Smooth muscle cell (in vitro differentiated cells): ENCODE measurements around the gene C20orf96. TPM values are rescaled to one million over a fixed set of nuclear protein-coding genes. Genes with fewer than 3 reads are reported as not detected.
A peak's percentile ranks its signal among the peaks of the same experiment; 100 is the strongest.

Source experiments
- DNase-seq: peaks from one replicate; lab custom pipeline; 2025; ENCODE audit not compliant: unreplicated experiment; lab: John Stamatoyannopoulos, UW
- H2AFZ ChIP-seq: fragments of 200-600 bp; sonication (generic); 2 replicates; pipeline ENCODE4 v1.6.0; 2016; ENCODE audit warnings: antibody characterized with exemption, low read depth, mild to moderate bottlenecking
- H3F3A ChIP-seq: fragments of 200-600 bp; sonication (generic); 2 replicates; pipeline ENCODE4 v1.6.0; 2017; ENCODE audit warnings: antibody characterized with exemption, low read depth
- H3K27ac ChIP-seq: fragments of 200-600 bp; sonication (generic); 2 replicates; pipeline ENCODE4 v1.5.1; 2016; ENCODE audit warnings: low read depth, mild to moderate bottlenecking
- H3K27me3 ChIP-seq: fragments of 200-600 bp; sonication (generic); 2 replicates; pipeline ENCODE4 v1.6.1; 2016; ENCODE audit warnings: low read depth, mild to moderate bottlenecking
- H3K36me3 ChIP-seq: fragments of 200-600 bp; sonication (generic); 2 replicates; pipeline ENCODE4 v1.5.1; 2016; ENCODE audit warnings: low read depth
- H3K4me1 ChIP-seq: fragments of 200-600 bp; sonication (generic); 2 replicates; pipeline ENCODE4 v1.5.1; 2016; ENCODE audit warnings: low read depth
- H3K4me2 ChIP-seq: fragments of 200-600 bp; sonication (generic); 2 replicates; pipeline ENCODE4 v1.6.0; 2016; ENCODE audit warnings: mild to moderate bottlenecking
- H3K4me3 ChIP-seq: fragments of 200-600 bp; sonication (generic); 2 replicates; pipeline ENCODE4 v1.5.1; 2016; ENCODE audit warnings: mild to moderate bottlenecking
- H3K79me2 ChIP-seq: fragments of 200-600 bp; sonication (generic); 2 replicates; pipeline ENCODE4 v1.6.0; 2016; ENCODE audit warnings: low read depth, mild to moderate bottlenecking
- H3K9ac ChIP-seq: fragments of 200-600 bp; sonication (generic); 2 replicates; pipeline ENCODE4 v1.6.0; 2016; ENCODE audit warnings: low read depth
- H3K9me3 ChIP-seq: fragments of 200-600 bp; sonication (generic); replicated peaks from 2 replicates; pipeline ENCODE4 v1.5.1; 2016; ENCODE audit warnings: low read depth
- H4K20me1 ChIP-seq: fragments of 200-600 bp; sonication (generic); 2 replicates; pipeline ENCODE4 v1.6.0; 2016; ENCODE audit warnings: low read depth
- CTCF ChIP-seq: fragments of 200-600 bp; sonication (generic); IDR thresholded peaks from 2 replicates; pipeline ENCODE4 v1.5.1; 2017; ENCODE audit warnings: borderline replicate concordance, mild to moderate bottlenecking, antibody characterized with exemption; ENCODE audit not compliant: insufficient read depth, poor library complexity, severe bottlenecking
- WGBS: methylation state at CpG from one replicate; pipeline ENCODE4 v1.1.7; 2016; ENCODE audit warnings: low lambda C conversion rate; 5-methylcytosine and 5-hydroxymethylcytosine counted together
- polyA plus RNA-seq: library from polyadenylated mRNA; unstranded; fragments of >200 nt; fragmentation: Nextera tagmentation; extraction: Ambion mirVana; gene quantifications from 2 replicates; pipeline ENCODE4 v1.2.1, GENCODE V29; 2016
- total RNA-seq: library from RNA; depleted of rRNA; stranded (reverse); fragments of >200 nt; gene quantifications from 2 replicates; pipeline ENCODE4 v1.2.3, GENCODE V29; 2014

The C20orf96 gene
- total and polyA plus RNA-seq, 2 experiments from 2014 or later, result 2.8 to 11.2 TPM

DNA sequence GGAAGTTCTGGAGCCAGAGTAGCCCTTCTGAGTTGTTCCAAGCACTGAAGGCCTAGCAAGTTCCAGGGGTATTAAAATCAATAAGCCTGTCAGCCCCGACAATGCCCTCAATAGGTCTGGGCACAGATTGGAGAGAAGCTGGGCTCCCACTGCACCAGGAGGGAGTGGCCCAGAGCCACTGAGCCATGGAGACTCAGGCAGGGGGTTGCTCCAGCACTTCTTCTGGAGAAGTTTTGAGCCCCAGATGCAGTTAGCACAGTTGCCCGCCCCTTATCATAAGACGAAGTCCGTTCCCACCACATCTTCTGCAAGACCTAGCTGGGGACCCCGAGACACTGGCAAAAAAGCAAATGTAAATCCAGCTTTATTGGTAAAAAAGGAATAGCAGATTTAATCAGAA lies 20.0 kb downstream of the C20orf96 start:
- H3K4me3 ChIP-seq, result no peak overlapping the region
- no peak overlapping the region for H3K9ac ChIP-seq
- no peaks in the 10 kb centered on the region for H3K36me3 ChIP-seq
- no peak overlapping the region for H2AFZ ChIP-seq
- no peak overlapping the region for H3K27ac ChIP-seq
- TF ChIP-seq CTCF, result no peak
- no peaks in the 10 kb centered on the region for H4K20me1 ChIP-seq
- no peaks in the 10 kb centered on the region for H3K9me3 ChIP-seq
- DNase-seq, result no peak
- no peaks in the 10 kb centered on the region for H3K27me3 ChIP-seq
- no peaks in the 10 kb centered on the region for H3F3A ChIP-seq
- 95% methylated on average over 5 of the region's 5 CpGs for WGBS
- no peak overlapping the region for H3K4me2 ChIP-seq
- no peaks in the 10 kb centered on the region for H3K4me1 ChIP-seq
- H3K79me2 ChIP-seq, result no peaks in the 10 kb centered on the region

GRCh38 chr20:266596-267562 lies 23.7 kb downstream of the C20orf96 start:
- WGBS, result 10% methylated on average over 43 of the region's 43 CpGs
- H3K4me3 ChIP-seq, result peak overlapping the region; percentile 51
- no peak overlapping the region for H3K27ac ChIP-seq
- no peaks in the 10 kb centered on the region for H3K79me2 ChIP-seq
- H3K27me3 ChIP-seq, result no peaks in the 10 kb centered on the region
- H3K9me3 ChIP-seq, result no peaks in the 10 kb centered on the region
- DNase-seq, result peak; percentile 77
- TF ChIP-seq CTCF, result peak; percentile 88
- H2AFZ ChIP-seq, result peak overlapping the region; percentile 93
- H3K9ac ChIP-seq, result no peak overlapping the region
- no peaks in the 10 kb centered on the region for H3F3A ChIP-seq
- H3K4me2 ChIP-seq, result peak overlapping the region; percentile 83
- H3K36me3 ChIP-seq, result no peaks in the 10 kb centered on the region
- H4K20me1 ChIP-seq, result no peaks in the 10 kb centered on the region
- H3K4me1 ChIP-seq, result no peaks in the 10 kb centered on the region

DNA sequence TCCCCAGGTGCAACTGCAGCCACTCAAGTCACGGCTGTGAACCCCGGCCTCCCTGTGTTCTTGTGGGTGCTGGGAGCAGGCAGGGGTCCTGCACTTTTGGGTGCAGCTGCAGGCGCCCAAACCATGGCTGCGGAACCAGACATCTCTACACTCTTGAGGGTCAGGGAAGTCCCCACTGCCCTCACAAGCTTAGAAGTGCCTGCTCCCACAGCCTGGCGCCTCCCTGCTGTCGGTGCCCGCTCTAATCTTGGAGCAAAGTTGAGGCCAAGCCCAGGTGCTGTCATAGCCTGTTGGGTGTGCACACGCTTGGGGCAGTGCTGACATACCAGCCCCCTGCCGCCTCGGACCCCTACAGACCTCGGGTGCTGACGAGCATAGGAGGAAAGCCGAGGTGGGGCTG lies 26.8 kb downstream of the C20orf96 start:
- no peak overlapping the region for H2AFZ ChIP-seq
- WGBS, result 87% methylated on average over 12 of the region's 13 CpGs

More for the DNA sequence above, 26.8 kb downstream of the C20orf96 start:
- Histone ChIP-seq H3K27ac (no peak overlapping the region), H3K4me1 (no peaks in the 10 kb centered on the region), H3K9me3 (no peaks in the 10 kb centered on the region), H3K4me3 (no peak overlapping the region), H3K27me3 (no peaks in the 10 kb centered on the region), H3K4me2 (no peak overlapping the region), H3K36me3 (no peaks in the 10 kb centered on the region), H3F3A (no peaks in the 10 kb centered on the region), H3K9ac (no peak overlapping the region), H4K20me1 (no peaks in the 10 kb centered on the region), H3K79me2 (no peaks in the 10 kb centered on the region)
- DNase-seq, result no peak
- TF ChIP-seq CTCF, result no peak
